ENCODE results near the gene ADAMTSL3. TPM values are rescaled to one million over a fixed set of nuclear protein-coding genes. Genes with fewer than 3 reads are reported as not detected.
A peak's percentile ranks its signal among the peaks of the same experiment; 100 is the strongest.

ADAMTSL3 gene
- total and polyA plus RNA-seq, 2 donors (not counting 1 experiment from before 2014, with no cell fraction given), result 0.14 to 0.17 TPM

DNA sequence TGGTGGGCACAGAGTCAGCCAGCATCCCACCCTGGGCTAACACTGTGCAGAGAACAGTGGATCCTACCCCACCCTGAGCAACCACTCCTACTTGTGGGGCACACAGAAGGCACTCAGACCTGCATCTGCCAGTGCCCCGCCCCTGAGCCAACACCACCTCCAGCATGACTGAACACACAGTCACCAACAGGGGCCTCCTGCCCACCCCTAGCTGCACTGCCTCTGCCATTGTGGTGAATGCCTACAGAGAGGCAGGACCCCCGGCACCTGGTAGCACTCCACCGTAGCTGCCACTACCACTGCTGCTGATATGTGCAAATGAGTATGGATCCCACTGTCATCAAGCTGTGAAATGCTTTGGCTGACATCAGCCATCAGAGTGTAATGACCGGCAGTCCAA is 123.1 kb downstream of the ADAMTSL3 start:
- Histone ChIP-seq H3K9me3 (ENCODE audit: control insufficient read depth, insufficient read depth, low read depth, low read length) (no peaks in the 10 kb centered on the region), H3K9ac (ENCODE audit: insufficient read depth, low read length) (no peak overlapping the region), H2AFZ (ENCODE audit: low read length) (no peak overlapping the region), H3K27ac (ENCODE audit: insufficient read depth, low read length) (no peak overlapping the region), H3K79me2 (ENCODE audit: control insufficient read depth, insufficient read depth, low read length) (no peaks in the 10 kb centered on the region), H4K20me1 (ENCODE audit: control insufficient read depth, extremely low read depth, insufficient read depth, low read length) (no peaks in the 10 kb centered on the region), H3K4me3 (replicated peaks in 1 of 4; ENCODE audit: control extremely low read depth in 1 of 4, insufficient read depth in 1 of 4, low read depth in 3 of 4, low read length in 4 of 4) (no peak overlapping the region), H3K4me1 (ENCODE audit: control insufficient read depth, extremely low read depth, insufficient read depth, low read length) (no peaks in the 10 kb centered on the region), H3K4me2 (ENCODE audit: extremely low read depth, insufficient read depth, low read length) (no peak overlapping the region), H3K36me3 (ENCODE audit: control insufficient read depth, insufficient read depth, low read length) (no peaks in the 10 kb centered on the region), H3K27me3 (ENCODE audit: control insufficient read depth, insufficient read depth, low read length) (no peaks in the 10 kb centered on the region)
- TF ChIP-seq EZH2 (IDR thresholded peaks at IDR 0.05; ENCODE audit: low read length, missing control alignments), result no peak
- TF ChIP-seq, protein P1, sequence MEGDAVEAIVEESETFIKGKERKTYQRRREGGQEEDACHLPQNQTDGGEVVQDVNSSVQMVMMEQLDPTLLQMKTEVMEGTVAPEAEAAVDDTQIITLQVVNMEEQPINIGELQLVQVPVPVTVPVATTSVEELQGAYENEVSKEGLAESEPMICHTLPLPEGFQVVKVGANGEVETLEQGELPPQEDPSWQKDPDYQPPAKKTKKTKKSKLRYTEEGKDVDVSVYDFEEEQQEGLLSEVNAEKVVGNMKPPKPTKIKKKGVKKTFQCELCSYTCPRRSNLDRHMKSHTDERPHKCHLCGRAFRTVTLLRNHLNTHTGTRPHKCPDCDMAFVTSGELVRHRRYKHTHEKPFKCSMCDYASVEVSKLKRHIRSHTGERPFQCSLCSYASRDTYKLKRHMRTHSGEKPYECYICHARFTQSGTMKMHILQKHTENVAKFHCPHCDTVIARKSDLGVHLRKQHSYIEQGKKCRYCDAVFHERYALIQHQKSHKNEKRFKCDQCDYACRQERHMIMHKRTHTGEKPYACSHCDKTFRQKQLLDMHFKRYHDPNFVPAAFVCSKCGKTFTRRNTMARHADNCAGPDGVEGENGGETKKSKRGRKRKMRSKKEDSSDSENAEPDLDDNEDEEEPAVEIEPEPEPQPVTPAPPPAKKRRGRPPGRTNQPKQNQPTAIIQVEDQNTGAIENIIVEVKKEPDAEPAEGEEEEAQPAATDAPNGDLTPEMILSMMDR (conservative IDR thresholded peaks at IDR 0.05 in 1 of 2, IDR thresholded peaks at IDR 0.05 in 1 of 2; ENCODE audit: low read depth in 1 of 2, low read length in 2 of 2), result no peak
- DNase-seq (ENCODE audit: low read depth in 2 of 2), result no peak

DNA sequence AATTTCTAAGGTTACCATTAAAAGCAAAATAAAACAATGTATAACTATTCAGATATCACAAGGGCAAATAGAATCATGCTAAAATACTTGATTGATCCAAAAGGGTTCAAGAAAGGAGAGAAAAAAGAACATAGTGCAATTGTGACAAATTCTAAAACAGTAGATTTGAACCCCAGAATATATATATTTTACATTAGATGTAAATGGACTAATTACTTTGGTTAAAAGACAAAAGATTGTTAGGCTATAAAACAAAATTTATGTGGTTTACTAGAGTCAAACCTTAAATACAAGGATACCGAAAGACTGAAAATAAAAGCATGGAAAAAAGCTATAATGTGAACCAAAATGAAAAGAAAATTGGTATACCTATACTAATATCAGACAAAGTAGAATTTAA is 129.3 kb downstream of the ADAMTSL3 start:
- H3K79me2 ChIP-seq (ENCODE audit: control insufficient read depth, insufficient read depth, low read length), result no peaks in the 10 kb centered on the region
- H4K20me1 ChIP-seq (ENCODE audit: control insufficient read depth, extremely low read depth, insufficient read depth, low read length), result no peaks in the 10 kb centered on the region
- H3K9ac ChIP-seq (ENCODE audit: insufficient read depth, low read length), result no peak overlapping the region
- H2AFZ ChIP-seq (ENCODE audit: low read length), result no peak overlapping the region
- DNase-seq (ENCODE audit: low read depth in 2 of 2), result no peak
- no peak overlapping the region for H3K4me3 ChIP-seq (replicated peaks in 1 of 4; ENCODE audit: control extremely low read depth in 1 of 4, insufficient read depth in 1 of 4, low read depth in 3 of 4, low read length in 4 of 4)
- no peak overlapping the region for H3K4me2 ChIP-seq (ENCODE audit: extremely low read depth, insufficient read depth, low read length)
- H3K27me3 ChIP-seq (ENCODE audit: control insufficient read depth, insufficient read depth, low read length), result no peaks in the 10 kb centered on the region
- H3K27ac ChIP-seq (ENCODE audit: insufficient read depth, low read length), result no peak overlapping the region
- no peaks in the 10 kb centered on the region for H3K9me3 ChIP-seq (ENCODE audit: control insufficient read depth, insufficient read depth, low read depth, low read length)
- H3K36me3 ChIP-seq (ENCODE audit: control insufficient read depth, insufficient read depth, low read length), result no peaks in the 10 kb centered on the region
- TF ChIP-seq, protein P1 (conservative IDR thresholded peaks at IDR 0.05 in 1 of 2, IDR thresholded peaks at IDR 0.05 in 1 of 2; ENCODE audit: low read depth in 1 of 2, low read length in 2 of 2), result no peak
- TF ChIP-seq EZH2 (IDR thresholded peaks at IDR 0.05; ENCODE audit: low read length, missing control alignments), result no peak
- no peaks in the 10 kb centered on the region for H3K4me1 ChIP-seq (ENCODE audit: control insufficient read depth, extremely low read depth, insufficient read depth, low read length)

DNA sequence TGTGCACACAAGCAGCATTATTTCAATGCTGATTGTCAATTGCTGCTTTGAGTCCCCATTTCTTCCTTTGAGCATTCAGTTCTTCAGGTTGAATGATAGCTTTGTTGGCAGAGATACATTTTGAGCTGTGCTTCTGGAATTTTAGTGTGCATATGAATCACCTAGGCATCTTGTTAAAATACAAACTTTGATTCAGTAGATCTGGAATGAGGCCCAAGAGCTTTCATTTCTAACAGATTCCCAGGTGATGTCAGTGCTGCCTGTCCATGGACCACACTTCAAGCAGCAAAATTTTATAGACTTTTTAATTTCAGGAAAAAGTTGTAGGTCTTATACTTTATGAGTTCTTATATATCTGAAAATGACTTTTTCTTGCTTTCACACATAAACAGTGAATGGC is 131.1 kb downstream of the ADAMTSL3 start:
- peak; percentile 21 to 42 for DNase-seq (ENCODE audit: low read depth in 2 of 2)
- no peaks in the 10 kb centered on the region for H3K79me2 ChIP-seq (ENCODE audit: control insufficient read depth, insufficient read depth, low read length)
- no peaks in the 10 kb centered on the region for H3K9me3 ChIP-seq (ENCODE audit: control insufficient read depth, insufficient read depth, low read depth, low read length)
- H2AFZ ChIP-seq (ENCODE audit: low read length), result no peak overlapping the region
- no peak overlapping the region for H3K9ac ChIP-seq (ENCODE audit: insufficient read depth, low read length)
- no peak overlapping the region for H3K4me2 ChIP-seq (ENCODE audit: extremely low read depth, insufficient read depth, low read length)
- H3K4me1 ChIP-seq (ENCODE audit: control insufficient read depth, extremely low read depth, insufficient read depth, low read length), result no peaks in the 10 kb centered on the region
- TF ChIP-seq, protein P1 (conservative IDR thresholded peaks at IDR 0.05 in 1 of 2, IDR thresholded peaks at IDR 0.05 in 1 of 2; ENCODE audit: low read depth in 1 of 2, low read length in 2 of 2), result no peak
- no peak for TF ChIP-seq EZH2 (IDR thresholded peaks at IDR 0.05; ENCODE audit: low read length, missing control alignments)
- H3K4me3 ChIP-seq (replicated peaks in 1 of 4; ENCODE audit: control extremely low read depth in 1 of 4, insufficient read depth in 1 of 4, low read depth in 3 of 4, low read length in 4 of 4), result no peak overlapping the region
- no peaks in the 10 kb centered on the region for H3K27me3 ChIP-seq (ENCODE audit: control insufficient read depth, insufficient read depth, low read length)
- no peaks in the 10 kb centered on the region for H3K36me3 ChIP-seq (ENCODE audit: control insufficient read depth, insufficient read depth, low read length)
- no peak overlapping the region for H3K27ac ChIP-seq (ENCODE audit: insufficient read depth, low read length)
- no peaks in the 10 kb centered on the region for H4K20me1 ChIP-seq (ENCODE audit: control insufficient read depth, extremely low read depth, insufficient read depth, low read length)
